ENCODE results near the gene GSTM5. TPM values are rescaled to one million over a fixed set of nuclear protein-coding genes. Genes with fewer than 3 reads are reported as not detected.

Gene GSTM5
- total and polyA plus RNA-seq, 12 donors: 0.48 to 10.5 (median 3.3) TPM

DNA sequence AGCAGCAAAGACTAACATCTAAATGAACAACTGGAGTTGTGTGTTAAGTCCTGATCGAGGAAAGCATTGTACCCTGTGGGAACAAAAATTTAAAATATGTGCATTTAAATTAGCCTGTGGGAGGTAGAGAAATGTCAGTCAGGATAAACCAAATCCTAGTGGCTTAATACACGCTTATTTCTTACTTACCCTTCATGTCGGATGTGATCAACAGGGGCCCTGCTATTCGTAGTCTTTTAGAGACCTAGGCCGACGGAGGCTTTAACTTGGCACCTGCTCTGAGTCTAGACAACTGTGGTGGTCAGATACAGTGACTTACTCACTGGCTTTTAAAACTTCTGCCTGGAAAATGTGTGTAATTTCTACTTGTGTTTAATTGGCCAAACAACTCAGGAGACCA, 18.6 kb downstream of the GSTM5 start:
- intact Hi-C loops (cut with DNase I): no loop called here
- WGBS, 4 donors: 68 to 92% (median 84%) methylated on average over 6 of the region's 6 CpGs

GRCh38 chr1:109732390-109732881, 20.4 kb downstream of the GSTM5 start:
- H3K9me3 ChIP-seq (replicated peaks in 1 of 3): no peaks in the 10 kb centered on the region
- H3K4me3 ChIP-seq: no peak overlapping the region
- 57 to 73% (median 68%) methylated on average over 3 of the region's 3 CpGs for WGBS, 4 donors
- H3K36me3 ChIP-seq (replicated peaks in 1 of 2): peaks cover 0 to 17% of the 10 kb centered on the region in 2 donors
- H3K27ac ChIP-seq: no peak overlapping the region
- TF ChIP-seq, protein P1, sequence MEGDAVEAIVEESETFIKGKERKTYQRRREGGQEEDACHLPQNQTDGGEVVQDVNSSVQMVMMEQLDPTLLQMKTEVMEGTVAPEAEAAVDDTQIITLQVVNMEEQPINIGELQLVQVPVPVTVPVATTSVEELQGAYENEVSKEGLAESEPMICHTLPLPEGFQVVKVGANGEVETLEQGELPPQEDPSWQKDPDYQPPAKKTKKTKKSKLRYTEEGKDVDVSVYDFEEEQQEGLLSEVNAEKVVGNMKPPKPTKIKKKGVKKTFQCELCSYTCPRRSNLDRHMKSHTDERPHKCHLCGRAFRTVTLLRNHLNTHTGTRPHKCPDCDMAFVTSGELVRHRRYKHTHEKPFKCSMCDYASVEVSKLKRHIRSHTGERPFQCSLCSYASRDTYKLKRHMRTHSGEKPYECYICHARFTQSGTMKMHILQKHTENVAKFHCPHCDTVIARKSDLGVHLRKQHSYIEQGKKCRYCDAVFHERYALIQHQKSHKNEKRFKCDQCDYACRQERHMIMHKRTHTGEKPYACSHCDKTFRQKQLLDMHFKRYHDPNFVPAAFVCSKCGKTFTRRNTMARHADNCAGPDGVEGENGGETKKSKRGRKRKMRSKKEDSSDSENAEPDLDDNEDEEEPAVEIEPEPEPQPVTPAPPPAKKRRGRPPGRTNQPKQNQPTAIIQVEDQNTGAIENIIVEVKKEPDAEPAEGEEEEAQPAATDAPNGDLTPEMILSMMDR (IDR thresholded peaks at IDR 0.05): no peak
- TF ChIP-seq POLR2A (IDR thresholded peaks at IDR 0.05): no peak
- no peaks in the 10 kb centered on the region for H3K27me3 ChIP-seq
- no peaks in the 10 kb centered on the region for H3K4me1 ChIP-seq (replicated peaks in 1 of 2)
- intact Hi-C loops (cut with DNase I): no loop called here
- DNase-seq: no peak

More for the DNA sequence above, 18.6 kb downstream of the GSTM5 start:
- H3K27ac ChIP-seq: no peak overlapping the region
- H3K4me3 ChIP-seq: no peak overlapping the region
- DNase-seq: no peak
- H3K9me3 ChIP-seq (replicated peaks in 1 of 3): no peaks in the 10 kb centered on the region
- H3K36me3 ChIP-seq (replicated peaks in 1 of 2): peaks cover 0 to 5% of the 10 kb centered on the region in 2 donors
- no peaks in the 10 kb centered on the region for H3K27me3 ChIP-seq
- no peak for TF ChIP-seq POLR2A (IDR thresholded peaks at IDR 0.05)
- H3K4me1 ChIP-seq (replicated peaks in 1 of 2): no peaks in the 10 kb centered on the region

- Histone ChIP-seq H3K4me1 (replicated peaks in 1 of 2) (no peaks in the 10 kb centered on the region), H3K4me3 (no peak overlapping the region), H3K9me3 (replicated peaks in 1 of 3) (no peaks in the 10 kb centered on the region), H3K36me3 (replicated peaks in 1 of 2) (peaks cover 0 to 22% of the 10 kb centered on the region in 2 donors), H3K27ac (no peak overlapping the region), H3K27me3 (no peaks in the 10 kb centered on the region)
- intact Hi-C loops (cut with DNase I): no loop called here
- DNase-seq: no peak
- 80 to 91% (median 89%) methylated on average over 4 of the region's 4 CpGs for WGBS, 4 donors
- TF ChIP-seq, protein P1 (IDR thresholded peaks at IDR 0.05): no peak
- no peak for TF ChIP-seq POLR2A (IDR thresholded peaks at IDR 0.05)
Measured at GRCh38 chr1:109733236-109733870, 21.3 kb downstream of the GSTM5 start.

GRCh38 chr1:109739738-109740614, 27.9 kb downstream of the GSTM5 start:
- TF ChIP-seq, protein P1 (IDR thresholded peaks at IDR 0.05): no peak
- peak; percentile 70 to 87 for TF ChIP-seq POLR2A (IDR thresholded peaks at IDR 0.05)
- intact Hi-C loops (cut with DNase I): no loop called here
- 0 to 1% (median 1%) methylated on average over 9 to 86 of the region's 86 CpGs for WGBS, 4 donors
- H3K27ac ChIP-seq: peak overlapping the region in 3 of 5 donors; percentile 53 to 77 (median 70)
- H3K27me3 ChIP-seq: no peaks in the 10 kb centered on the region
- no peaks in the 10 kb centered on the region for H3K9me3 ChIP-seq (replicated peaks in 1 of 3)
- DNase-seq: peak; percentile 55 to 89 (median 78)
- peak overlapping the region; percentile 2 to 82 (median 36) for H3K4me3 ChIP-seq
- H3K4me1 ChIP-seq (replicated peaks in 1 of 2): peaks cover 0 to 18% of the 10 kb centered on the region in 2 donors
- H3K36me3 ChIP-seq (replicated peaks in 1 of 2): peaks cover 0 to 20% of the 10 kb centered on the region in 2 donors

All from adrenal gland (tissue), 12 donors.